OCI-LY3 (cell line): ENCODE data around the gene PHLDB1.

Experiments
- H2AFZ ChIP-seq: fragments of 200-600, 300-600 bp; shearing (Covaris generic); 2 replicates; pipeline ENCODE4 v1.6.0; 2014; ENCODE audit warnings: antibody characterized with exemption, low read depth, low read length
- H3K27ac ChIP-seq: fragments of 200-600, 300-600 bp; sonication (generic); 2 replicates; pipeline ENCODE4 v1.5.1; 2014; ENCODE audit warnings: mild to moderate bottlenecking, low read length, moderate library complexity, mixed read lengths
- H3K27me3 ChIP-seq: fragments of 200-600, 300-600 bp; sonication (generic); 2 replicates; pipeline ENCODE4 v1.6.1; 2014; ENCODE audit warnings: low read depth, low read length, mixed read lengths
- H3K36me3 ChIP-seq: fragments of 200-600, 300-600 bp; sonication (generic); replicated peaks from 2 replicates; pipeline ENCODE3; 2014; ENCODE audit warnings: low read depth, low read length, mixed read lengths
- H3K4me1 ChIP-seq: fragments of 300-600, 200-600 bp; sonication (generic); 2 replicates; pipeline ENCODE4 v1.6.1; 2014; ENCODE audit warnings: low read length, mixed read lengths
- H3K4me2 ChIP-seq: fragments of 200-600, 300-600 bp; sonication (generic); 2 replicates; pipeline ENCODE4 v1.6.1; 2014; ENCODE audit warnings: low read length, mixed read lengths
- H3K4me3 ChIP-seq: fragments of 300-600, 200-600 bp; sonication (generic); 2 replicates; pipeline ENCODE4 v1.5.1; 2014; ENCODE audit warnings: antibody characterized with exemption, mild to moderate bottlenecking, low read length, moderate library complexity
- H3K79me2 ChIP-seq: fragments of 300-600, 200-600 bp; shearing (Covaris generic); 2 replicates; pipeline ENCODE4 v1.6.1; 2014; ENCODE audit warnings: mild to moderate bottlenecking, low read length, mixed read lengths
- H3K9ac ChIP-seq: fragments of 300-600, 200-600 bp; shearing (Covaris generic); 2 replicates; pipeline ENCODE4 v1.6.0; 2014; ENCODE audit warnings: mild to moderate bottlenecking, low read length, moderate library complexity
- H3K9me3 ChIP-seq: fragments of 200-600, 300-600 bp; shearing (Covaris generic); 2 replicates; pipeline ENCODE4 v1.6.1; 2014; ENCODE audit warnings: low read length, mixed read lengths; ENCODE audit not compliant: insufficient read depth
- H4K20me1 ChIP-seq: fragments of 200-600, 300-600 bp; sonication (generic); 2 replicates; pipeline ENCODE4 v1.6.1; 2016; ENCODE audit warnings: low read length, mixed read lengths; ENCODE audit not compliant: insufficient read depth
- CTCF ChIP-seq: fragments of 200-600, 300-600 bp; sonication (generic); IDR thresholded peaks from 2 replicates; pipeline ENCODE4 v1.5.1; 2014; ENCODE audit warnings: antibody characterized with exemption, low read length, low read depth
- EZH2phosphoT487 ChIP-seq: fragments of 200-600 bp; shearing (Covaris generic); IDR thresholded peaks from 2 replicates; pipeline ENCODE4 v1.6.1; 2018; ENCODE audit warnings: antibody characterized with exemption, mixed run types, low read depth

PHLDB1 gene

GRCh38 chr11:118659314-118659952 is 52.0 kb downstream of the PHLDB1 start:
- H3K79me2 ChIP-seq, result no peaks in the 10 kb centered on the region
- peak overlapping the region; percentile 85 for H3K4me2 ChIP-seq
- no peaks in the 10 kb centered on the region for H3K9me3 ChIP-seq
- H3K4me1 ChIP-seq, result no peaks in the 10 kb centered on the region
- H3K9ac ChIP-seq, result peak overlapping the region; percentile 47; the same call in 1 of the 2 replicates
- no peaks in the 10 kb centered on the region for H3K36me3 ChIP-seq
- peak overlapping the region; percentile 68 for H3K4me3 ChIP-seq
- TF ChIP-seq EZH2phosphoT487, result no peak
- TF ChIP-seq CTCF, result peak; percentile 93
- no peaks in the 10 kb centered on the region for H4K20me1 ChIP-seq
- H2AFZ ChIP-seq, result peak overlapping the region; percentile 92
- no peak overlapping the region for H3K27ac ChIP-seq
- peaks cover 10% of the 10 kb centered on the region for H3K27me3 ChIP-seq

GRCh38 chr11:118659953-118660680 is 52.7 kb downstream of the PHLDB1 start:
- H3K27me3 ChIP-seq, result peaks cover 12% of the 10 kb centered on the region
- no peak overlapping the region for H3K9ac ChIP-seq
- H2AFZ ChIP-seq, result no peak overlapping the region
- H3K79me2 ChIP-seq, result no peaks in the 10 kb centered on the region
- H3K27ac ChIP-seq, result no peak overlapping the region
- TF ChIP-seq EZH2phosphoT487 (no peak), CTCF (no peak)
- no peaks in the 10 kb centered on the region for H4K20me1 ChIP-seq
- H3K4me1 ChIP-seq, result no peaks in the 10 kb centered on the region
- no peaks in the 10 kb centered on the region for H3K36me3 ChIP-seq
- peak overlapping the region; percentile 85; the same call in 1 of the 2 replicates for H3K4me2 ChIP-seq
- no peak overlapping the region for H3K4me3 ChIP-seq
- no peaks in the 10 kb centered on the region for H3K9me3 ChIP-seq

- Histone ChIP-seq H4K20me1 (no peaks in the 10 kb centered on the region), H3K9me3 (no peaks in the 10 kb centered on the region), H3K27ac (no peak overlapping the region), H3K36me3 (no peaks in the 10 kb centered on the region), H3K79me2 (no peaks in the 10 kb centered on the region), H3K4me2 (no peak overlapping the region), H3K4me1 (no peaks in the 10 kb centered on the region), H3K4me3 (no peak overlapping the region), H3K9ac (no peak overlapping the region), H2AFZ (no peak overlapping the region), H3K27me3 (peaks cover 12% of the 10 kb centered on the region)
- no peak for TF ChIP-seq CTCF
- no peak for TF ChIP-seq EZH2phosphoT487
Observed at GRCh38 chr11:118660681-118661424, 53.4 kb downstream of the PHLDB1 start.
